IPS-20b (cell line): Measurements from ENCODE around the gene CSN3.
"Not testable (repeated sequence)": the region's sequence is repeated elsewhere in the genome, so short reads cannot be mapped to it uniquely, and the experiment has no call there.

Experiments
- H3K27ac ChIP-seq: one replicate; pipeline ENCODE4 v1.5.1; 2013; ENCODE audit warnings: low read length
- H3K27me3 ChIP-seq: 2 replicates; pipeline ENCODE4 v1.6.1; 2013; ENCODE audit warnings: mild to moderate bottlenecking, low read length, inconsistent platforms; ENCODE audit not compliant: insufficient read depth
- H3K36me3 ChIP-seq: 2 replicates; pipeline ENCODE4 v1.6.1; 2013; ENCODE audit warnings: low read depth, mild to moderate bottlenecking, inconsistent platforms, low read length, moderate library complexity; ENCODE audit not compliant: insufficient read depth
- H3K4me1 ChIP-seq: 2 replicates; pipeline ENCODE4 v1.6.1; 2013; ENCODE audit warnings: mild to moderate bottlenecking, control low read depth, inconsistent platforms, low read length, moderate library complexity; ENCODE audit not compliant: insufficient read depth
- H3K4me3 ChIP-seq: 2 replicates; pipeline ENCODE4 v1.5.1; 2013; ENCODE audit warnings: mild to moderate bottlenecking, low read length, inconsistent platforms
- H3K9ac ChIP-seq: 2 replicates; pipeline ENCODE4 v1.6.1; 2013; ENCODE audit warnings: low read depth, mild to moderate bottlenecking, inconsistent platforms, low read length, moderate library complexity
- H3K9me3 ChIP-seq: 2 replicates; pipeline ENCODE4 v1.6.1; 2013; ENCODE audit warnings: mild to moderate bottlenecking, low read depth, low read length, inconsistent platforms; ENCODE audit not compliant: insufficient read depth

The CSN3 gene

DNA sequence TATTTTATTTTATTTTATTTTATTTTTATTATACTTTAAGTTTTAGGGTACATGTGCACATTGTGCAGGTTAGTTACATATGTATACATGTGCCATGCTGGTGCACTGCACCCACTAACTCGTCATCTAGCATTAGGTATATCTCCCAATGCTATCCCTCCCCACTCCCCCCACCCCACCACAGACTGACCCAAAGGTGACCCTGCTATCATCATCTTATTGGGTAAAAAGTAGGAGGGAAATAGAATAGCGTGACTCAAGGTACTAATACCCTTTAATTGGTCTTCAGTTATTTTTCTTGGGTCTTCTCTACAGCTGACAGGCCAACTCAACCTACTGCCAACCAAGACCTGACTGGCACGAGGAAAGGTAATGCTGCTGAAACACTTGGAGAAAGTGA lies at the start of gene CSN3:
Gene CSN3 (plus strand): TSS at position 301 of the 400 bp plus-strand sequence. CDS start 2,223 bp downstream, outside the sequence.
- not testable (repeated sequence) for H3K4me3 ChIP-seq, H3K27me3 ChIP-seq, H3K27ac ChIP-seq, H3K9ac ChIP-seq, H3K36me3 ChIP-seq, H3K4me1 ChIP-seq, H3K9me3 ChIP-seq

DNA sequence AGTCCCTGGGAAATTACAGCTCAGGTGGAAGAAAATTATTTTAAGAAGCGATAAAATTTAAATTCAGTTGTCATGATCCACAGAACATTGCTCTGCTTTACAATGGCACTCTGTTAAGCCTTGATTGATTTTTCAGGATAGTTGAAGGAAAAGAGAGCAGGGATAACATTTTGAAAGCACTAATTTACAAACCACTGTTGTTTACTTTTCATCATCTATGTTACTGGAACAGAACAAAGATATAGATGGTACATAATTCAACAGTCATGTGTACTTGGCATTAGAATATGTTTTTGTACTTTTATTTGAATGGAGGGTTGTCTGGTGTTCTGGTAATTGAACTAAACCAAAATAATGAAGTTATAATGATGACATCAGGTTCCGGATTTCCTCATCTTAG lies 49.5 kb upstream of the CSN3 start:
- Histone ChIP-seq H3K9ac (no peak overlapping the region), H3K27ac (no peak overlapping the region), H3K9me3 (no peaks in the 10 kb centered on the region), H3K27me3 (no peaks in the 10 kb centered on the region), H3K4me3 (no peak overlapping the region), H3K4me1 (peaks cover 3% of the 10 kb centered on the region; the same call in 1 of the 2 replicates), H3K36me3 (no peaks in the 10 kb centered on the region)

DNA sequence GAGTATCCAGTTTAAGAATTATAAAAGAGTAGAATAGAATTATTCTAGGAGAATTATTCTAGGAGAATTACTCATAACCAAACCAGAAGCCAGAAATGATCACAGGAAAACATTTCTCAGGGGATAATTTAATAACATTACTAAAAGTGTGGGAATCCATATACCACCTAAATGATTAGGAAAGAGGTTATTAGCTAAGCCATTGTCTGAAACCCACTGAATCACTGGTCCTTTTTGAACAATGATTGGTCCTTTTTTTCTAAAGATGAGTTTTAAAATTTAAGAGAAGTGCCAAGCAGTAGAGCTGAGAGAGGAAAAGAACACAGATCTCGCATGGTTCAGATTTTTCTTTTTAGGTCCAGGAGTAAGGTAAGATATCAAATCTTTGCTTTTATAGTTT lies 47.0 kb upstream of the CSN3 start, which contains the start of gene ODAM:
Gene ODAM (plus strand): TSS at position 301 of the 400 bp plus-strand sequence. CDS start 819 bp downstream, outside the sequence.
- Histone ChIP-seq H3K36me3 (no peaks in the 10 kb centered on the region), H3K9ac (no peak within 1 kb of the TSS), H3K27ac (no peak within 1 kb of the TSS), H3K9me3 (no peaks in the 10 kb centered on the region), H3K27me3 (no peaks in the 10 kb centered on the region), H3K4me3 (no peak within 1 kb of the TSS), H3K4me1 (peaks cover 3% of the 10 kb centered on the region; the same call in 1 of the 2 replicates)

DNA sequence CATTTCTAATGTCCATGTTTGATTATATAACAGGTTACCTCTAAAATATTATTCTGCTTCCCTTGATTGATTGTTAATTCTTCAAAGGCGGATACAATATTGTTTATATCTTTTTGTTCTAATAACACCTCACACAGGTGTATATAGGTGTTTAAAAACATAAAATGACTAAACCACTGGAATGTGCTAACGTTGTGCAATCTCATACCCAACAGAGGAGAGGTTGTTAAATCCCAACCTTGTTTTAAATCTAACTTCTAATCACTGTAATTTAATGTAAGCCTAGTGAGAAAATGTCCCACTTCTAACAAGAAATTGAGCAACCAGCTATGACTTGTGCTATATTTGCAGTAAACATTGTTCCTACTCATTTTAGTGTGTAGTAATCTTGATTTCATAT lies 45.5 kb upstream of the CSN3 start:
- Histone ChIP-seq H3K9ac (no peak overlapping the region), H3K36me3 (no peaks in the 10 kb centered on the region), H3K4me1 (peaks cover 3% of the 10 kb centered on the region; the same call in 1 of the 2 replicates), H3K9me3 (no peaks in the 10 kb centered on the region), H3K4me3 (no peak overlapping the region), H3K27me3 (no peaks in the 10 kb centered on the region), H3K27ac (no peak overlapping the region)

DNA sequence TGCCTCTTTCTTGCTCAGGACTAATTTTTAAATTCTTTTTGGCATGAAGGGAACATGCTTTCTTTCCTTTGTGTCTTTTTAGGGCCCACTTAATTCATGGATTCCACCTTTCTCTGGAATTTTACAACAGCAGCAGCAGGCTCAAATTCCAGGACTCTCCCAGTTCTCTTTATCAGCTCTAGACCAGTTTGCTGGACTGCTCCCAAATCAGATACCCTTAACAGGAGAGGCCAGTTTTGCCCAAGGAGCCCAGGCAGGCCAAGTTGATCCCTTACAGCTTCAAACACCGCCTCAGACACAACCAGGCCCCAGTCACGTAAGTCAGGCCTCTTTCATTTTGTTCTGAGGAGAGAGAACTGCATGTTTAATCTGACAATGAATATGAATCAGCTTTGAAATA lies 44.6 kb upstream of the CSN3 start:
- no peak overlapping the region for H3K4me3 ChIP-seq
- 0 out of 2 replicates have a peak overlapping the region, but pooled peaks have one; percentile 6 for H3K9ac ChIP-seq
- no peaks in the 10 kb centered on the region for H3K27me3 ChIP-seq
- peaks cover 3% of the 10 kb centered on the region; the same call in 1 of the 2 replicates for H3K4me1 ChIP-seq
- H3K36me3 ChIP-seq, result no peaks in the 10 kb centered on the region
- no peak overlapping the region for H3K27ac ChIP-seq
- H3K9me3 ChIP-seq, result no peaks in the 10 kb centered on the region

DNA sequence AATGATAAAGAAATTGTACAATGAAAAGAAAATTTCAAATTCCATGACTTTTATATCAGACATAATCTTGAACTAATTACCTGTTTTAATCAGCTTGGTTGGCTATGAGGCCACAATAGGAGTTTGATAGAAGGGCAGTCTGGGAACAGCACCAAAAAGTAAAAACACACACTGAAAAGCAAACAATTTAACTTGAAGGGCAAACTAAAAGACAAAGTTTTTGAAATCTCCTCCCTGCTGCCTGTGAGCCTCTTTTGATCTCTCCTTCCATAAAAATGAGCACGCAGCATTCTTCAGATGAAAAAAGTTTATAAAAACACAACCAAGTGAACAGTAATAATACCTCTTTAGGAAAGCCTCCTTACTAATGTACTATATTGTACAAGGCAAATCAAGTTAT lies 38.8 kb upstream of the CSN3 start:
- Histone ChIP-seq H3K9ac (no peak overlapping the region), H3K4me1 (no peaks in the 10 kb centered on the region; the same call in 1 of the 2 replicates), H3K27ac (no peak overlapping the region), H3K9me3 (no peaks in the 10 kb centered on the region), H3K27me3 (no peaks in the 10 kb centered on the region), H3K36me3 (no peaks in the 10 kb centered on the region), H3K4me3 (no peak overlapping the region)

DNA sequence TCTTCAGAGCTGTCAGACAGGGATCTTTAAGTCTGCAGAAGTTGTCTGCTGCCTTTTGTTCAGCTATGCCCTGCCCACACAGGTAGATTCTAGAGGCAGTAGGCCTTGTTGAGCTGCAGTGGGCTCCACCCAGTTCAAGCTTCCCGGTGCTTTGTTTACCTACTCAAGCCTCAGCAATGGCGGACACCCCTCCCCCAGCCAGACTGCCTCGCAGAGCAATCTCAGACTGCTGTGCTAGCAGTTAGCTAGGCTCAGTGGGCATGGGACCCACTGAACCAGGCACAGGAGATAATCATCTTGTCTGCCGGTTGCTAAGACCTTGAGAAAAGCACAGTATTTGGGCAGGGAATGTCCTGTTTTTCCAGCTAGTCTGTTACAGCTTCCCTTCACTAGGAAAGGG lies 29.6 kb upstream of the CSN3 start:
- H3K27me3 ChIP-seq, H3K4me3 ChIP-seq, H3K4me1 ChIP-seq, H3K9ac ChIP-seq, H3K9me3 ChIP-seq, H3K36me3 ChIP-seq, H3K27ac ChIP-seq: not testable (repeated sequence)

GRCh38 chr4:70216109-70216508 lies 26.3 kb upstream of the CSN3 start:
- not testable (repeated sequence) for H3K9me3 ChIP-seq, H3K36me3 ChIP-seq, H3K9ac ChIP-seq, H3K4me3 ChIP-seq, H3K27me3 ChIP-seq, H3K4me1 ChIP-seq, H3K27ac ChIP-seq

DNA sequence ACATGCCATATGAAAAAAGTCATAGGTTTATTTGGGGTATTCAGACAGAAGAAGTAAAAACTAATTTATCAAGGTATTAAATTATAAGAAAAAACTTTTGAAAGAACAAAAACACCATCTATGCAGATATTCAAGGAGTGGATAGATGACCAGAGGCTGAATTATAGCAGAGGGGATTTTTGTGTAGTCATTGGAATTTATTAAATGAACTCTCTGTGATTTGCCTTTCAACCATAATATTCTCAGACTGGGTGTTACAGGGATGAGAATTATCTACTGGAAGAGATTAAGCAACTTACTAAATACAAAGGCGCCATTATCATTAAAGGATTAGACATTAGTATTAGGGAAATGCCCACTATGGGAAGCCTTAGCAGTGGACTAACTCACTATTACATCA lies 25.8 kb upstream of the CSN3 start:
- not testable (repeated sequence) for H3K4me3 ChIP-seq, H3K27me3 ChIP-seq, H3K9me3 ChIP-seq, H3K4me1 ChIP-seq, H3K36me3 ChIP-seq, H3K9ac ChIP-seq, H3K27ac ChIP-seq

DNA sequence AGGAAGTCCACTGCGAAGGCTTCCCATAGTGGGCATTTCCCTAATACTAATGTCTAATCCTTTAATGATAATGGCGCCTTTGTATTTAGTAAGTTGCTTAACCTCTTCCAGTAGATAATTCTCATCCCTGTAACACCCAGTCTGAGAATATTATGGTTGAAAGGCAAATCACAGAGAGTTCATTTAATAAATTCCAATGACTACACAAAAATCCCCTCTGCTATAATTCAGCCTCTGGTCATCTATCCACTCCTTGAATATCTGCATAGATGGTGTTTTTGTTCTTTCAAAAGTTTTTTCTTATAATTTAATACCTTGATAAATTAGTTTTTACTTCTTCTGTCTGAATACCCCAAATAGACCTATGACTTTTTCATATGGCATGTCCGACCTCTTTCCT lies 21.0 kb upstream of the CSN3 start:
- H3K4me3 ChIP-seq, H3K36me3 ChIP-seq, H3K4me1 ChIP-seq, H3K27ac ChIP-seq, H3K9me3 ChIP-seq, H3K9ac ChIP-seq, H3K27me3 ChIP-seq: not testable (repeated sequence)

GRCh38 chr4:70221818-70222217 lies 20.6 kb upstream of the CSN3 start:
- not testable (repeated sequence) for H3K27ac ChIP-seq, H3K4me3 ChIP-seq, H3K4me1 ChIP-seq, H3K9ac ChIP-seq, H3K9me3 ChIP-seq, H3K27me3 ChIP-seq, H3K36me3 ChIP-seq

DNA sequence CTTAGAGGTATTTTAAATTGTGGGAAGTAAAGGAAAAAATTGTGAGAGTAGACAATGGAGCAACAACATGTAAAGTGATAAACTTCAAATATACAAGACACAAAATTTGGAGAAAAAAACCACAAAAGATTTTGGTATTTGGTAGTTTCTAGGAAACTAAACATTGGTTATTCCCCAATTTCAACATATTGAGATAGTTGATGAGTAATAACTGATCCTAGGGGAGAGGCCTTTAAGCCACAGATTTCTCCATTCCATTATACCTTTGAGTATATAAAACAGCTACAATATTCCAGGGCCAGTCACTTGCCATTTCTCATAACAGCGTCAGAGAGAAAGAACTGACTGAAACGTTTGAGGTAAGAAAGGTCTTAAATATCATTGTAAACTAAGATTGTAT lies 16.6 kb upstream of the CSN3 start, which contains the start of gene FDCSP:
Gene FDCSP (plus strand): TSS at position 301 of the 400 bp plus-strand sequence. CDS start 5,071 bp downstream, outside the sequence.
- Histone ChIP-seq H3K4me1 (no peaks in the 10 kb centered on the region), H3K27me3 (no peaks in the 10 kb centered on the region), H3K27ac (no peak within 1 kb of the TSS), H3K9ac (no peak within 1 kb of the TSS), H3K4me3 (no peak within 1 kb of the TSS), H3K36me3 (no peaks in the 10 kb centered on the region), H3K9me3 (no peaks in the 10 kb centered on the region)

- no peak overlapping the region for H3K4me3 ChIP-seq
- no peak overlapping the region for H3K27ac ChIP-seq
- no peak overlapping the region for H3K9ac ChIP-seq
- H3K9me3 ChIP-seq, result no peaks in the 10 kb centered on the region
- H3K4me1 ChIP-seq, result no peaks in the 10 kb centered on the region
- no peaks in the 10 kb centered on the region for H3K36me3 ChIP-seq
- no peaks in the 10 kb centered on the region for H3K27me3 ChIP-seq
Measured at GRCh38 chr4:70236125-70236524, 6.3 kb upstream of the CSN3 start.
